Activated CD4-positive, alpha-beta memory T cell treated with anti-CD3 and anti-CD28 coated beads for 36 hours (primary cell): Measurements from ENCODE around the gene ZNF440. TPM values are rescaled to one million over a fixed set of nuclear protein-coding genes. Genes with fewer than 3 reads are reported as not detected.
"Not testable (repeated sequence)": the region's sequence is repeated elsewhere in the genome, so short reads cannot be mapped to it uniquely, and the experiment has no call there.

ENCODE experiments used
- CTCF ChIA-PET: fragments of 350-600 bp; sonication (Branson Sonifier 250); formaldehyde crosslinking; loops from one replicate; lab custom pipeline; 2021; ENCODE audit warnings: antibody characterized with exemption, inconsistent platforms; lab: Charles Lee
- POLR2A ChIA-PET: fragments of 350-600 bp; sonication (Branson Sonifier 250); formaldehyde crosslinking; loops from one replicate; lab custom pipeline; 2021; ENCODE audit warnings: antibody characterized with exemption; lab: Charles Lee
- DNase-seq: peaks from one replicate; pipeline ENCODE4 v3.0.0-alpha.2; 2020
- H3K27ac Mint-ChIP-seq: one replicate; pipeline ENCODE4 v1.8.0; 2021; ENCODE audit warnings: mixed read lengths
- H3K27me3 Mint-ChIP-seq: one replicate; pipeline ENCODE4 v1.8.0; 2021; ENCODE audit warnings: mixed read lengths
- H3K36me3 Mint-ChIP-seq: one replicate; pipeline ENCODE4 v1.8.0; 2021; ENCODE audit warnings: mixed read lengths
- H3K4me1 Mint-ChIP-seq: one replicate; pipeline ENCODE4 v1.8.0; 2021; ENCODE audit warnings: low read depth, mixed read lengths
- H3K4me3 Mint-ChIP-seq: one replicate; pipeline ENCODE4 v1.8.0; 2021; ENCODE audit warnings: mild to moderate bottlenecking, mixed read lengths
- H3K9me3 Mint-ChIP-seq: one replicate; pipeline ENCODE4 v1.8.0; 2021; ENCODE audit warnings: mixed read lengths
- intact Hi-C: fragments of 100-400 bp; cut with micrococcal nuclease; formaldehyde crosslinking; loops from one replicate; pipeline ENCODE4 v1.15.1; 2023
- total RNA-seq, 2 experiments: library from RNA; stranded (reverse); gene quantifications; one replicate each; pipeline ENCODE4 v1.2.3, GENCODE V29; 2021

ZNF440 gene
- total RNA-seq: 1 to 10 TPM; 5.7 to 6.4 TPM

DNA sequence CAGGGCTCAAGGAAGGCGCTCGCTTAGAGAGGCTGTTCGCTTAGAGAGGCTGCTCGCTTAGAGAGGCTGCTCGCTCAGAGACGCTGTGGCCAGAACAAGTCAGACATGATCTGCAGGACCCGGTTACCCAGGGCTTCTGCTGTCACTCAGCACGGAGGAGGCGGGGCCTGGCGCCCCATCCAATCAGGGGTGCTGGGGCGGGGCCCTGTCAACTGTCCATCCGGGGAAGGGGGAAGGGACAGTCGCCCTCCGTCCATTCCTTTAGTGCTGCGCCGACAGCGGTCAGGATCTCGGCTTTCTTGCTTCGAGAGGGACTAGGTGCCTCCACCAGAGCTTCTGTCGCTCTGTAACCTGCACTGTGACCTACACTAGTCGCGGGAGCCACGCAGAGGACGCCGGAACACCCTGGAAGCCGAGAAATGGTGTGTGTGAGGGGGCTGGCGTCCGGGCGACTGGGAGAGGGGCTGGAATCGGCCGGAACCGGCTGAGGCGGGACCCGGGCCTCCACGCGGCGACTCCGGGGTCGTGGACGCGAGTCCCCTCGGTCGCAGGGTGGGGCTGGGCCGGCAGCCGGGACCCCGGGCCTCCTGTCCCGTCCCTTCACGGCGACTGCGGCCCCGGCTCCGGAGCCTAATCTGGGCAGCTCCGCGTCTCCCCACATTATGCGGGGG, at the start of gene ZNF440:
Gene ZNF440 (plus strand): TSS at position 245 of the 671 bp plus-strand sequence. CDS start 175 bp downstream, at position 420.
- POLR2A ChIA-PET: interaction anchor here (1.4 kb wide), 1 partner anchor 16 kb away, joined by 3 read pairs; the partner anchor contains the start of gene ZNF491
- Mint-ChIP-seq H3K9me3 (peaks cover 15% of the 10 kb centered on the region), H3K27ac (peak within 1 kb of the TSS; percentile 45), H3K4me1 (peaks cover 15% of the 10 kb centered on the region), H3K4me3 (peak within 1 kb of the TSS; percentile 85), H3K27me3 (no peaks in the 10 kb centered on the region), H3K36me3 (peaks cover 18% of the 10 kb centered on the region)
- CTCF ChIA-PET: interaction anchor here (0.7 to 4.8 kb wide), 2 partner anchors 15 to 110 kb away, joined by 3 to 85 read pairs; partner anchors contain the start of gene ZNF491
- intact Hi-C loops: loop anchor here (1.0 to 2.0 kb wide), 2 partner anchors 16 to 35 kb away; partner anchors contain the start of genes ZNF439 and ZNF491
- peak; percentile 94 for DNase-seq

GRCh38 chr19:11766597-11767591, 47.2 kb upstream of the ZNF440 start, which contains the start of gene ZNF441:
Gene ZNF441 (plus strand): TSS chr19:11767000. CDS start chr19:11767194, 194 bp downstream.
- Mint-ChIP-seq H3K4me1 (peaks cover 16% of the 10 kb centered on the region), H3K27ac (peak within 1 kb of the TSS; percentile 95), H3K4me3 (peak within 1 kb of the TSS; percentile 98), H3K27me3 (peaks cover 5% of the 10 kb centered on the region), H3K36me3 (peaks cover 29% of the 10 kb centered on the region), H3K9me3 (peaks cover 33% of the 10 kb centered on the region)
- ChIA-PET CTCF (interaction anchor here (1.0 to 1.4 kb wide), 2 partner anchors 31 to 324 kb away, joined by 3 to 11 read pairs; partner anchors contain the start of gene ZNF491), POLR2A (interaction anchor here (0.7 to 1.4 kb wide), 3 partner anchors 19 to 81 kb away, joined by 3 to 4 read pairs (median 3); partner anchors contain the start of genes ZNF439 and ZNF823)
- intact Hi-C loops: loop anchor here (2.0 kb wide), 1 partner anchor 28 kb away; the partner anchor contains the start of gene ZNF823
- peak; percentile 97 for DNase-seq

- H3K4me1 Mint-ChIP-seq: peaks cover 16% of the 10 kb centered on the region
- peaks cover 1% of the 10 kb centered on the region for H3K27me3 Mint-ChIP-seq
- peak overlapping the region; percentile 98 for H3K4me3 Mint-ChIP-seq
- H3K27ac Mint-ChIP-seq: peak overlapping the region; percentile 73
- ChIA-PET POLR2A (interaction anchor here (1.4 kb wide), 1 partner anchor 81 kb away, joined by 3 read pairs; the partner anchor contains the start of gene ZNF439), CTCF (no interaction called here)
- peaks cover 31% of the 10 kb centered on the region for H3K36me3 Mint-ChIP-seq
- intact Hi-C loops: loop anchor here (2.0 kb wide), 1 partner anchor 29 kb away; the partner anchor contains the start of gene ZNF823
- peaks cover 37% of the 10 kb centered on the region for H3K9me3 Mint-ChIP-seq
- peak; percentile 52 for DNase-seq
Measured at GRCh38 chr19:11767633-11768133, 46.4 kb upstream of the ZNF440 start.

DNA sequence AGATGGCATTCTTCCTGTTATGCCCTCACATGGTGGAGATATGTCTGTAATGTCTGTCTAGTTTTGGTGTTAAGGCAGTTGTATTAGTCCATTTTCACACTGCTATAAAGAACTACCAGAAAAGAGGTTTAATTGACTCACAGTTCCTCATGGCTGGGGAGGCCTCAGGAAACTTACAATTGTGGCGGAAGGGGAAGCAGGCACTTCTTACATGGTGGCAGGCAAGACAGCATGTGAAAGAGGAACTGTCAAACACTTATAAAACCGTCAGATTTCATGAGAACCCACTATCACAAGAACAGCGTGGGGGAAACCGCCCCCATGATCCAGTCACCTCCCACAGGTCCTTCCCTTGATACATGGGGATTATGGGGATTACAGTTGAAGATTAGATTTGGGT, 44.1 kb upstream of the ZNF440 start:
- intact Hi-C loops: no loop called here
- peaks cover 16% of the 10 kb centered on the region for H3K4me1 Mint-ChIP-seq

GRCh38 chr19:11771520-11771919, 42.6 kb upstream of the ZNF440 start:
- Mint-ChIP-seq H3K4me1 (peaks cover 14% of the 10 kb centered on the region), H3K36me3 (peaks cover 58% of the 10 kb centered on the region), H3K9me3 (peaks cover 65% of the 10 kb centered on the region)
- intact Hi-C loops, POLR2A ChIA-PET, H3K27ac Mint-ChIP-seq, H3K4me3 Mint-ChIP-seq, DNase-seq, H3K27me3 Mint-ChIP-seq: not testable (repeated sequence)
- CTCF ChIA-PET: interaction anchor here (0.6 to 0.7 kb wide), 2 partner anchors 9 to 162 kb away, joined by 3 read pairs; no protein-coding TSS in a partner anchor

More for the DNA sequence above, 44.1 kb upstream of the ZNF440 start:
- H3K9me3 Mint-ChIP-seq: peaks cover 52% of the 10 kb centered on the region
- no peak for DNase-seq
- H3K4me3 Mint-ChIP-seq: no peak overlapping the region
- CTCF ChIA-PET: no interaction called here
- H3K27me3 Mint-ChIP-seq: peaks cover under 1% of the 10 kb centered on the region
- peaks cover 47% of the 10 kb centered on the region for H3K36me3 Mint-ChIP-seq
- H3K27ac Mint-ChIP-seq: no peak overlapping the region
- POLR2A ChIA-PET: no interaction called here

- Mint-ChIP-seq H3K36me3 (peaks cover 80% of the 10 kb centered on the region), H3K9me3 (peaks cover 87% of the 10 kb centered on the region)
- POLR2A ChIA-PET, H3K27ac Mint-ChIP-seq, H3K4me3 Mint-ChIP-seq, DNase-seq, CTCF ChIA-PET, H3K27me3 Mint-ChIP-seq, H3K4me1 Mint-ChIP-seq, intact Hi-C loops: not testable (repeated sequence)
Measured at GRCh38 chr19:11776669-11777068, 37.4 kb upstream of the ZNF440 start.

DNA sequence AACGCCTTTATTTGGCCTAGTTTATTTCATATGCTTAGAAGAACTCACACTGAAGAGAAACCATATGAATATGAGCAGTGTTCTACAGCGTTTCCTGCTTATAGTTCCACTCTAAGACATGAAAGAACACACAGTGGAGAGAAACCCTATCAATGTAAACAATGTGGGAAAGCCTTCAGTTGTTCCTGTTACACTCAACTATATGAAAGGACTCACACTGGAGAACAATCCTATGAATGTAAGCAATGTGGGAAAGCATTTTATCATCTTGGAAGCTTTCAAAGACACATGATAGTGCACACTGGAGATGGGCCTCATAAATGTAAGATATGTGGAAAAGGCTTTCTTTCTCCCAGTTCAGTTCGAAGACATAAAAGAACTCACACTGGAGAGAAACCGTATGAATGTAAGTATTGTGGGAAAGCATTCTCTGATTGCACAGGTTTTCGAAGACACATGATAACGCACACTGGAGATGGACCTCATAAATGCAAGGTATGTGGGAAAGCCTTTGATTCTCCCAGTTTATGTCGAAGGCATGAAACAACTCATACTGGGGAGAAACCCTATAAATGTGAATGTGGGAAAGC, 33.5 kb upstream of the ZNF440 start:
- Mint-ChIP-seq H3K36me3 (peaks cover 82% of the 10 kb centered on the region), H3K27me3 (no peaks in the 10 kb centered on the region), H3K4me3 (no peak overlapping the region), H3K4me1 (no peaks in the 10 kb centered on the region), H3K9me3 (peaks cover 83% of the 10 kb centered on the region), H3K27ac (no peak overlapping the region)
- intact Hi-C loops: no loop called here
- ChIA-PET CTCF (interaction anchor here (1.0 kb wide), 1 partner anchor 9 kb away, joined by 3 read pairs; no protein-coding TSS in a partner anchor), POLR2A (no interaction called here)
- DNase-seq: no peak

DNA sequence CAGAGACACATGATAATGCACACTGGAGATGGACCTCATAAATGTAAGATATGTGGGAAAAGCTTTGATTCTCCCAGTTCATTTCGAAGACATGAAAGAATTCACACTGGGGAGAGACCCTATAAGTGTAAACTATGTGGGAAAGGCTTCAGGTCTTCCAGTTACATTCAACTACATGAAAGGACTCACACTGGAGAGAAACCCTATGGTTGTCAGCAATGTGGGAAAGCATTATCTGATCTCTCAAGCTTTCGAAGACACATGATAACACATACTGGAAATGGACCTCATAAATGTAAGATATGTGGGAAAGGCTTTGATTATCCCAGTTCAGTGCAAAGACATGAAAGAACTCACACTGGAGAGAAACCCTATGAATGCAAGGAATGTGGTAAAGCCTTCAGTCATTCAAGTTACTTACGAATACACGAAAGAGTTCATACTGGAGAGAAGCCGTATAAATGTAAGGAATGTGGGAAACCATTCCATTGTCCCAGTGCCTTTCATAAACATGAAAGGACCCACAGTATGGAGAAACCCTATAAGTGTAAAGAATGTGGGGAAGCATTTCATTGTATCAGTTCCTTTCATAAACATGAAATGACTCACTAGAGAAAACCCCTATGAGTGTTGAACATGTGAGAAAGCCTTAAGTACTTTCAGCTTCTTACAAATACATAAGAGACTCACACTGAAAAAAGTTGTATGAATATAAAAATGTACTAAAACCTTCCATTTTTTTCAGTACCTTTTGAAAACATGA, 32.6 kb upstream of the ZNF440 start:
- H3K4me3 Mint-ChIP-seq: no peak overlapping the region
- peaks cover 80% of the 10 kb centered on the region for H3K9me3 Mint-ChIP-seq
- ChIA-PET CTCF (no interaction called here), POLR2A (interaction anchor here (0.6 kb wide), 1 partner anchor 12 kb away, joined by 3 read pairs; no protein-coding TSS in a partner anchor)
- peaks cover 76% of the 10 kb centered on the region for H3K36me3 Mint-ChIP-seq
- H3K27ac Mint-ChIP-seq: no peak overlapping the region
- intact Hi-C loops: no loop called here
- H3K27me3 Mint-ChIP-seq: no peaks in the 10 kb centered on the region
- no peak for DNase-seq
- no peaks in the 10 kb centered on the region for H3K4me1 Mint-ChIP-seq

- Mint-ChIP-seq H3K9me3 (peaks cover 83% of the 10 kb centered on the region), H3K27me3 (no peaks in the 10 kb centered on the region), H3K27ac (no peak overlapping the region), H3K4me3 (no peak overlapping the region), H3K4me1 (no peaks in the 10 kb centered on the region), H3K36me3 (peaks cover 54% of the 10 kb centered on the region)
- DNase-seq: no peak
- intact Hi-C loops: no loop called here
- POLR2A ChIA-PET: no interaction called here
- CTCF ChIA-PET: interaction anchor here (3.5 kb wide), 1 partner anchor 14 kb away, joined by 12 read pairs; the partner anchor contains the start of gene ZNF491
Measured at GRCh38 chr19:11783767-11784166, 30.3 kb upstream of the ZNF440 start.

DNA sequence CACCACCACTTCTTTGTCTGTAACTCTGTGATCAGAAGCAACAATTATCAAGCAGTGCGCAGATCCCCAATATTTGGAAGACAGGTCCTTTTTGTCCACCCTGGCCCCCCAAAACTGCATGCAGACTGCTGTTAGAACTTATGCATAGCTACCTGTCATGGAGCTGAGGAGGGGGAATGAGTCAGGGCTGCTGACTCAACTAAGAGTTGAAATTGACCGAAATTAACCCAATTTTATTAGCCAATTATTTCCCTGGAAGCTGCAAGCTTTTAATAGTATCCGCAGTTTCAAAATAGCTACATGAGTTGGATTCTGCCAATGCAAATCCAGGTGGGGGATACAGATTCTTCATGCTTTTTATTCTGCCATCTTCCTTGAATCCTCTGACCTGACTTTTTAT, 29.7 kb upstream of the ZNF440 start:
- no peak overlapping the region for H3K4me3 Mint-ChIP-seq
- CTCF ChIA-PET: interaction anchor here (3.5 kb wide), 1 partner anchor 13 kb away, joined by 12 read pairs; the partner anchor contains the start of gene ZNF491
- POLR2A ChIA-PET: no interaction called here
- peaks cover 84% of the 10 kb centered on the region for H3K9me3 Mint-ChIP-seq
- H3K4me1 Mint-ChIP-seq: no peaks in the 10 kb centered on the region
- intact Hi-C loops: no loop called here
- H3K27ac Mint-ChIP-seq: no peak overlapping the region
- no peaks in the 10 kb centered on the region for H3K27me3 Mint-ChIP-seq
- DNase-seq: no peak
- peaks cover 49% of the 10 kb centered on the region for H3K36me3 Mint-ChIP-seq
